Measurements from ENCODE around the gene VASN.
A peak's percentile ranks its signal among the peaks of the same experiment; 100 is the strongest.

Gene VASN

GRCh38 chr16:4369007-4369733 is 2.5 kb upstream of the VASN start:
- H3K4me3 ChIP-seq (ENCODE audit: low read depth, low read length) = no peak overlapping the region
- TF ChIP-seq CTCF (IDR thresholded peaks at IDR 0.05; ENCODE audit: control insufficient read depth, extremely low read depth, insufficient read depth) = no peak
- DNase-seq (ENCODE audit: low read depth) = peak; percentile 82

- H3K4me3 ChIP-seq (ENCODE audit: low read depth, low read length) = no peak overlapping the region
- no peak for DNase-seq (ENCODE audit: low read depth)
- no peak for TF ChIP-seq CTCF (IDR thresholded peaks at IDR 0.05; ENCODE audit: control insufficient read depth, extremely low read depth, insufficient read depth)
Observed at GRCh38 chr16:4370151-4370550, 1.5 kb upstream of the VASN start.

- DNase-seq (ENCODE audit: low read depth) = no peak
- no peak for TF ChIP-seq CTCF (IDR thresholded peaks at IDR 0.05; ENCODE audit: control insufficient read depth, extremely low read depth, insufficient read depth)
- H3K4me3 ChIP-seq (ENCODE audit: low read depth, low read length) = no peak overlapping the region
Observed at GRCh38 chr16:4370570-4371356, 885 bp upstream of the VASN start.

DNA sequence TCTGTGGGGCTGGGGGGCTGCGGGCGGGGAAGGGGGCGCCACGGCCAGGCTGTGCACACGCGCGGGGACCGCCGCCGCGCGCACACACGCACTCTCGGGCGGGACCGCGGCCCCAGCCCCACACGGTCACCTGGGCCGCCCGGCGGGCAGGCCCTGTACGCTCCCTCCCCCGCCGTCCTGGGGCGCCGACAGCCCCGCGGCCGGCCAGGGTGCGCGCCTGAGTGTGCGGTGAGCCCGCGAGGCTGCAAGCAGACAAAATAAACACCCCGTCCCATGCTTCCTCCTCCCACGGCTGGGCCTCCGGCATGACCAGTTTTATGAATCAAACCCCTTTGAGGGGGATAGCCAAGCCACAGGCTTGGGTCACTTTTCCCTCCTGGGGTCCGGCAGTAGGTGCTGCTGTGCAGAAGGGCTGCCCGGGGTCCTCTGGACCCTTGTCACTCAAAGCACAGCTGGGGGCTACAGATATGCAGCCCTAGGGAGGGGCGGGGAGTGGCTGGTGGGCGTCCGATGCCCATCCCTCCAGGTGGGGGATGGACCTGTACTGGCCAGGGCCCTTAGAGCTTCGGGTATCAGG is 441 bp downstream of the VASN start:
- DNase-seq (ENCODE audit: low read depth) = no peak
- no peak for TF ChIP-seq CTCF (IDR thresholded peaks at IDR 0.05; ENCODE audit: control insufficient read depth, extremely low read depth, insufficient read depth)
- H3K4me3 ChIP-seq (ENCODE audit: low read depth, low read length) = peak overlapping the region; percentile 96

- H3K4me3 ChIP-seq (ENCODE audit: low read depth, low read length) = peak overlapping the region; percentile 96
- TF ChIP-seq CTCF (IDR thresholded peaks at IDR 0.05; ENCODE audit: control insufficient read depth, extremely low read depth, insufficient read depth) = no peak
- no peak for DNase-seq (ENCODE audit: low read depth)
Observed at GRCh38 chr16:4372578-4373355, 1.1 kb downstream of the VASN start.

DNA sequence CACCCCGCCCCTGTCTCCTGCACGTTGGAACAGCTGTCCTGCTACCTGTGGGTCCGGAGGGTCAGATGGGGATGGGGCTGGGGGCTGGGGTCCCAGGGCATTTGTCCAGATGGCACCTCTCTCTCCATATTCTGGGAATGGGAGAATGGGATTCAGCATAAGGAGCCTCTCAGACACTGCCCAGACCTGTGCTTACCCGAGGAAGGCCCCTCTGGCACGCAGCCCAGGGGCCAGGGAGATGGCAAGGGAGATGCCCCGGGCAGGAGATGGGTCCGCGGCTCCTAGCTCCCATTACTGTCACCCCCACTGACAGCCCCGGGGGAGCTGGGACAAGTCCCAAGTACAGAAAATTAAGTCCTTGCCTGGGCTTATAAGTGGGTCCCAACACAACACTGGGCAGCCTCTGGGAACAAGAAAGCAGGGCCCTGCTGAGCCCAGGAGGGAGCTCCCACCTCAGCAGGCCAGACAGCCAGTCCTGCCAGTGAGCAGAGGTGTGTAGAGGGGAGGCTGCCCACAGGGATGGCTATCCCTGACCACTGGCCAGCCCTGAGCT is 1.8 kb downstream of the VASN start:
- no peak for DNase-seq (ENCODE audit: low read depth)
- TF ChIP-seq CTCF (IDR thresholded peaks at IDR 0.05; ENCODE audit: control insufficient read depth, extremely low read depth, insufficient read depth) = no peak
- H3K4me3 ChIP-seq (ENCODE audit: low read depth, low read length) = peak overlapping the region; percentile 96

All from LNCaP clone FGC (cell line).